DOHH2 (cell line): ENCODE data around the gene TNFAIP8L1.

Experiments used
- H3F3A ChIP-seq: fragments of 200-600 bp; sonication (generic), shearing (Covaris generic); 2 replicates; pipeline ENCODE4 v1.6.0; 2016; ENCODE audit warnings: antibody characterized with exemption, mild to moderate bottlenecking; ENCODE audit not compliant: control insufficient read depth, insufficient read depth
- H3K27ac ChIP-seq: fragments of 200-600 bp; sonication (generic); 2 replicates; pipeline ENCODE4 v1.5.1; 2014; ENCODE audit warnings: low read depth, mild to moderate bottlenecking, low read length, moderate library complexity
- H3K27me3 ChIP-seq: fragments of 200-600 bp; sonication (generic); 2 replicates; pipeline ENCODE4 v1.6.1; 2014; ENCODE audit warnings: mild to moderate bottlenecking, low read length, mixed read lengths; ENCODE audit not compliant: control insufficient read depth
- H3K36me3 ChIP-seq: fragments of 200-600 bp; sonication (generic); 2 replicates; pipeline ENCODE4 v1.6.1; 2014; ENCODE audit warnings: mild to moderate bottlenecking, low read length, moderate library complexity, mixed read lengths; ENCODE audit not compliant: control insufficient read depth
- H3K4me1 ChIP-seq: fragments of 200-600 bp; sonication (generic); 2 replicates; pipeline ENCODE4 v1.6.1; 2014; ENCODE audit warnings: mild to moderate bottlenecking, low read length, mixed read lengths; ENCODE audit not compliant: control insufficient read depth
- H3K4me2 ChIP-seq: fragments of 200-600 bp; sonication (generic); 2 replicates; pipeline ENCODE4 v1.6.0; 2014; ENCODE audit warnings: mild to moderate bottlenecking, low read length, moderate library complexity
- H3K4me3 ChIP-seq: fragments of 200-600 bp; sonication (generic); 2 replicates; pipeline ENCODE4 v1.5.1; 2014; ENCODE audit warnings: mild to moderate bottlenecking, low read length, mixed read lengths
- H3K79me2 ChIP-seq: fragments of 200-600 bp; sonication (generic); 2 replicates; pipeline ENCODE4 v1.6.1; 2014; ENCODE audit warnings: mild to moderate bottlenecking, low read length, mixed read lengths; ENCODE audit not compliant: control insufficient read depth
- H3K9me2 ChIP-seq: fragments of 200-600 bp; sonication (generic); replicated peaks from 2 replicates; pipeline ENCODE4 v1.6.1; 2014; ENCODE audit warnings: mild to moderate bottlenecking, low read length, mixed read lengths; ENCODE audit not compliant: control insufficient read depth
- H3K9me3 ChIP-seq: fragments of 200-600 bp; sonication (generic); 2 replicates; pipeline ENCODE4 v1.6.1; 2014; ENCODE audit warnings: antibody characterized with exemption, low read length, mixed read lengths; ENCODE audit not compliant: control insufficient read depth, insufficient read depth
- H4K20me1 ChIP-seq: fragments of 200-600 bp; sonication (generic); 2 replicates; pipeline ENCODE4 v1.6.0; 2014; ENCODE audit warnings: low read depth, mild to moderate bottlenecking, antibody characterized with exemption, low read length, moderate library complexity; ENCODE audit not compliant: control insufficient read depth, insufficient read depth
- EZH2phosphoT487 ChIP-seq: fragments of 200-600 bp; sonication (generic); IDR thresholded peaks from 2 replicates; pipeline ENCODE4 v1.6.1; 2017; ENCODE audit warnings: borderline replicate concordance, mild to moderate bottlenecking, antibody characterized with exemption, low read length, moderate library complexity, mixed read lengths
- TF ChIP-seq, protein P1 (sequence below): fragments of 200-600 bp; sonication (generic); IDR thresholded peaks from one replicate; pipeline ENCODE4 v1.5.1; 2014; ENCODE audit warnings: antibody characterized with exemption, mild to moderate bottlenecking, low read depth, low read length; ENCODE audit not compliant: poor library complexity, severe bottlenecking

Gene TNFAIP8L1

GRCh38 chr19:4662812-4663211 is 23.5 kb downstream of the TNFAIP8L1 start:
- no peaks in the 10 kb centered on the region for H4K20me1 ChIP-seq
- H3K4me2 ChIP-seq, result no peak overlapping the region
- H3K27ac ChIP-seq, result no peak overlapping the region
- TF ChIP-seq, protein P1, sequence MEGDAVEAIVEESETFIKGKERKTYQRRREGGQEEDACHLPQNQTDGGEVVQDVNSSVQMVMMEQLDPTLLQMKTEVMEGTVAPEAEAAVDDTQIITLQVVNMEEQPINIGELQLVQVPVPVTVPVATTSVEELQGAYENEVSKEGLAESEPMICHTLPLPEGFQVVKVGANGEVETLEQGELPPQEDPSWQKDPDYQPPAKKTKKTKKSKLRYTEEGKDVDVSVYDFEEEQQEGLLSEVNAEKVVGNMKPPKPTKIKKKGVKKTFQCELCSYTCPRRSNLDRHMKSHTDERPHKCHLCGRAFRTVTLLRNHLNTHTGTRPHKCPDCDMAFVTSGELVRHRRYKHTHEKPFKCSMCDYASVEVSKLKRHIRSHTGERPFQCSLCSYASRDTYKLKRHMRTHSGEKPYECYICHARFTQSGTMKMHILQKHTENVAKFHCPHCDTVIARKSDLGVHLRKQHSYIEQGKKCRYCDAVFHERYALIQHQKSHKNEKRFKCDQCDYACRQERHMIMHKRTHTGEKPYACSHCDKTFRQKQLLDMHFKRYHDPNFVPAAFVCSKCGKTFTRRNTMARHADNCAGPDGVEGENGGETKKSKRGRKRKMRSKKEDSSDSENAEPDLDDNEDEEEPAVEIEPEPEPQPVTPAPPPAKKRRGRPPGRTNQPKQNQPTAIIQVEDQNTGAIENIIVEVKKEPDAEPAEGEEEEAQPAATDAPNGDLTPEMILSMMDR, result no peak
- TF ChIP-seq EZH2phosphoT487, result no peak
- H3K9me2 ChIP-seq, result no peaks in the 10 kb centered on the region
- peaks cover 57% of the 10 kb centered on the region for H3K36me3 ChIP-seq
- no peaks in the 10 kb centered on the region for H3F3A ChIP-seq
- no peaks in the 10 kb centered on the region for H3K9me3 ChIP-seq
- no peaks in the 10 kb centered on the region for H3K27me3 ChIP-seq
- H3K4me1 ChIP-seq, result no peaks in the 10 kb centered on the region
- no peak overlapping the region for H3K4me3 ChIP-seq
- H3K79me2 ChIP-seq, result peaks cover 2% of the 10 kb centered on the region; the same call in 1 of the 2 replicates

- H3K36me3 ChIP-seq, result peaks cover 57% of the 10 kb centered on the region
- H3K79me2 ChIP-seq, result peaks cover 19% of the 10 kb centered on the region
- no peak overlapping the region for H3K4me2 ChIP-seq
- H3K9me3 ChIP-seq, result no peaks in the 10 kb centered on the region
- H3F3A ChIP-seq, result no peaks in the 10 kb centered on the region
- no peaks in the 10 kb centered on the region for H3K9me2 ChIP-seq
- no peak for TF ChIP-seq EZH2phosphoT487
- TF ChIP-seq, protein P1, result no peak
- peaks cover 8% of the 10 kb centered on the region for H3K4me1 ChIP-seq
- H3K27ac ChIP-seq, result no peak overlapping the region
- no peak overlapping the region for H3K4me3 ChIP-seq
- no peaks in the 10 kb centered on the region for H3K27me3 ChIP-seq
- H4K20me1 ChIP-seq, result no peaks in the 10 kb centered on the region
Measured at GRCh38 chr19:4664642-4665041, 25.3 kb downstream of the TNFAIP8L1 start.

DNA sequence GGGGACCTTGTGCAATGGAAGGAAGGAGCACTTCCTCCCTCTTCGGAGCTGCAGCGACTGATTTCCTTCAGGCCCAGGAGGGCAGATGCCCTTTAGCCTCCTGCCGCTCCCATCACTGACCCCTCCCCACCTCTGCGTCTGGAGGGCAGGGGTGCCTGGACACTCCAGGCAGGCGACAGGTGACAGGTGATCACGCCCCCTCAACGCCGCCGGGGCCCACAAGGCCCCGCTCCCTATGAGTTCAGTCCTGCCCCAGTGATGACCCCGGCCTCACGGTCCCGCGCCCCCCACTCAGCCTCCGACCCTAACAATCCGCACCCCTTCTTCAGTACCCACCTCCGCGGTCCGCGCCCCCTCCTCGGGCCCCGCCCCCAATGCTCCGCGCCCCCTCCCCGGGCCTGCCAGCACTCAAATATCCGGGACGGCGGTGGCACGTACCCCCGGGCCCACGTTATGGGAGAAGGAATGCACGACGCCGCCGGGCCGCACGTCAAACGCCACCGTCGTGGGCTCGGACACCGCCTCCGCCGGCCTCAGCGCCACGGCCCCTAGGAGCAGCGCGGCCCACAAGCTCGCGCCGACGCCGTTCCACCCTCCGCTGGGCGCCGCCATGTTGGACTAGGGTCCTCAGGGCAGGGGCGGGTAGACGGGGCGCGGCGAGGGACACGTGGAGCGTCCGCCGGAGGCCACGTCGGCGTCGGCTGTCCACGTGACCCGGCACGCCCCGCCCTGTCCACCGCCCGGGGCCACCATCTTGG is 30.6 kb downstream of the TNFAIP8L1 start, which contains the start of gene MYDGF:
MYDGF (minus strand) TSS at position 620 of the 758 bp plus-strand sequence; CDS start at position 612, 8 bp downstream.
- no peaks in the 10 kb centered on the region for H3K9me3 ChIP-seq
- no peaks in the 10 kb centered on the region for H3K27me3 ChIP-seq
- H3K27ac ChIP-seq, result no peak within 1 kb of the TSS
- H3F3A ChIP-seq, result peaks cover 14% of the 10 kb centered on the region
- TF ChIP-seq, protein P1, result no peak
- no peak for TF ChIP-seq EZH2phosphoT487
- H4K20me1 ChIP-seq, result no peaks in the 10 kb centered on the region
- peaks cover 24% of the 10 kb centered on the region for H3K79me2 ChIP-seq
- H3K36me3 ChIP-seq, result peaks cover 29% of the 10 kb centered on the region
- peak within 1 kb of the TSS; percentile 91 for H3K4me3 ChIP-seq
- peak within 1 kb of the TSS; percentile 69 for H3K4me2 ChIP-seq
- H3K9me2 ChIP-seq, result no peaks in the 10 kb centered on the region
- peaks cover 13% of the 10 kb centered on the region for H3K4me1 ChIP-seq
